Amniotic stem cell (primary cell): ENCODE data around the gene HIGD1A.

Experiments
- DNase-seq: peaks from one replicate; lab custom pipeline; 2025; lab: John Stamatoyannopoulos, UW

The HIGD1A gene

GRCh38 chr3:42755681-42756578 is 48.4 kb downstream of the HIGD1A start:
- no peak for DNase-seq

- no peak for DNase-seq
Observed at GRCh38 chr3:42753757-42754156, 50.5 kb downstream of the HIGD1A start.

- DNase-seq, result no peak
Observed at GRCh38 chr3:42752961-42753360, 51.3 kb downstream of the HIGD1A start.

GRCh38 chr3:42752441-42752840 is 51.8 kb downstream of the HIGD1A start:
- no peak for DNase-seq

GRCh38 chr3:42751609-42752008 is 52.7 kb downstream of the HIGD1A start:
- no peak for DNase-seq

- DNase-seq, result no peak
Observed at GRCh38 chr3:42750834-42751233, 53.5 kb downstream of the HIGD1A start.

GRCh38 chr3:42749753-42750231 is 54.5 kb downstream of the HIGD1A start:
- no peak for DNase-seq

- no peak for DNase-seq
Observed at GRCh38 chr3:42749025-42749752, 55.1 kb downstream of the HIGD1A start.

GRCh38 chr3:42747581-42747980 is 56.7 kb downstream of the HIGD1A start:
- no peak for DNase-seq

- DNase-seq, result no peak
Observed at GRCh38 chr3:42746455-42747450, 57.5 kb downstream of the HIGD1A start.

GRCh38 chr3:42745776-42746454 is 58.4 kb downstream of the HIGD1A start:
- no peak for DNase-seq

GRCh38 chr3:42745291-42745745 is 59.0 kb downstream of the HIGD1A start:
- no peak for DNase-seq

GRCh38 chr3:42743204-42743995 is 60.9 kb downstream of the HIGD1A start:
- DNase-seq, result no peak

GRCh38 chr3:42742688-42743087 is 61.6 kb downstream of the HIGD1A start:
- DNase-seq, result no peak

GRCh38 chr3:42742259-42742658 is 62.0 kb downstream of the HIGD1A start:
- no peak for DNase-seq

GRCh38 chr3:42741796-42742195 is 62.5 kb downstream of the HIGD1A start:
- no peak for DNase-seq

- DNase-seq, result no peak
Observed at GRCh38 chr3:42739401-42740158, 64.7 kb downstream of the HIGD1A start.

- no peak for DNase-seq
Observed at GRCh38 chr3:42736531-42736930, 67.8 kb downstream of the HIGD1A start.

GRCh38 chr3:42736081-42736480 is 68.2 kb downstream of the HIGD1A start:
- DNase-seq, result no peak

GRCh38 chr3:42735615-42736014 is 68.7 kb downstream of the HIGD1A start:
- no peak for DNase-seq
